Measurements from ENCODE around the gene OBSL1. TPM values are rescaled to one million over a fixed set of nuclear protein-coding genes. Genes with fewer than 3 reads are reported as not detected.

OBSL1 gene
- total RNA-seq, 1 experiment from 2014 or later: 56.2 TPM

GRCh38 chr2:219527472-219527871 is 43.9 kb downstream of the OBSL1 start:
- no TSS peak for BruUV-seq (replicated peaks)
- CTCF ChIA-PET: interaction anchor here (4.0 to 8.2 kb wide), 2 partner anchors 17 to 30 kb away, joined by 80 to 243 read pairs; partner anchors contain the start of gene GMPPA
- no peaks in the 10 kb centered on the region for H3K36me3 ChIP-seq (ENCODE audit: control insufficient read depth, insufficient read depth, low read length)
- no peaks in the 10 kb centered on the region for H3K36me3 Mint-ChIP-seq (ENCODE audit: insufficient read depth, unreplicated experiment)
- H3K4me1 Mint-ChIP-seq (ENCODE audit: low read depth, unreplicated experiment): peaks cover 21% of the 10 kb centered on the region
- H3K27me3 ChIP-seq (replicated peaks; ENCODE audit: control insufficient read depth, insufficient read depth, low read length): no peaks in the 10 kb centered on the region; the same call in 1 of the 2 replicates
- TF ChIP-seq CTCF (IDR thresholded peaks at IDR 0.05; ENCODE audit: insufficient read depth in 1 of 2, low read depth in 1 of 2, low read length in 1 of 2, severe bottlenecking in 1 of 2, unreplicated experiment in 1 of 2): no peak
- H3K9me3 ChIP-seq: no peaks in the 10 kb centered on the region
- intact Hi-C loops (cut with micrococcal nuclease; ENCODE audit: unreplicated experiment): no loop called here
- peaks cover 13% of the 10 kb centered on the region for H3K4me1 ChIP-seq
- H3K27me3 Mint-ChIP-seq (ENCODE audit: insufficient read depth, unreplicated experiment): peaks cover 22% of the 10 kb centered on the region
- H3K4me3 ChIP-seq (ENCODE audit: low read depth, low read length): no peak overlapping the region
- H3K9me3 Mint-ChIP-seq (ENCODE audit: unreplicated experiment): no peaks in the 10 kb centered on the region
- POLR2A ChIA-PET: interaction anchor here (1.0 to 1.1 kb wide), 2 partner anchors 17 to 29 kb away, joined by 3 read pairs; partner anchors contain the start of gene GMPPA
- no peak for DNase-seq
- no peak overlapping the region for H3K27ac Mint-ChIP-seq (ENCODE audit: unreplicated experiment)
- no peak overlapping the region for H3K4me3 Mint-ChIP-seq (ENCODE audit: unreplicated experiment)

- Histone ChIP-seq H3K36me3 (ENCODE audit: control insufficient read depth, insufficient read depth, low read length) (no peaks in the 10 kb centered on the region), H3K4me1 (peaks cover 13% of the 10 kb centered on the region), H3K4me3 (ENCODE audit: low read depth, low read length) (no peak overlapping the region), H3K9me3 (no peaks in the 10 kb centered on the region), H3K27me3 (replicated peaks; ENCODE audit: control insufficient read depth, insufficient read depth, low read length) (no peaks in the 10 kb centered on the region; the same call in 1 of the 2 replicates)
- BruUV-seq (replicated peaks): no TSS peak
- Mint-ChIP-seq H3K27ac (ENCODE audit: unreplicated experiment) (no peak overlapping the region), H3K4me3 (ENCODE audit: unreplicated experiment) (no peak overlapping the region), H3K9me3 (ENCODE audit: unreplicated experiment) (no peaks in the 10 kb centered on the region), H3K27me3 (ENCODE audit: insufficient read depth, unreplicated experiment) (peaks cover 23% of the 10 kb centered on the region), H3K4me1 (ENCODE audit: low read depth, unreplicated experiment) (peaks cover 24% of the 10 kb centered on the region), H3K36me3 (ENCODE audit: insufficient read depth, unreplicated experiment) (no peaks in the 10 kb centered on the region)
- POLR2A ChIA-PET: interaction anchor here (1.0 kb wide), 1 partner anchor 28 kb away, joined by 3 read pairs; the partner anchor contains the start of gene GMPPA
- TF ChIP-seq CTCF (IDR thresholded peaks at IDR 0.05; ENCODE audit: insufficient read depth in 1 of 2, low read depth in 1 of 2, low read length in 1 of 2, severe bottlenecking in 1 of 2, unreplicated experiment in 1 of 2): no peak
- intact Hi-C loops (cut with micrococcal nuclease; ENCODE audit: unreplicated experiment): no loop called here
- DNase-seq: no peak
- CTCF ChIA-PET: interaction anchor here (4.0 to 8.2 kb wide), 2 partner anchors 16 to 30 kb away, joined by 80 to 243 read pairs; partner anchors contain the start of gene GMPPA
Observed at GRCh38 chr2:219527076-219527394, 44.3 kb downstream of the OBSL1 start.

- peaks cover 18% of the 10 kb centered on the region for H3K4me1 ChIP-seq
- Mint-ChIP-seq H3K4me1 (ENCODE audit: low read depth, unreplicated experiment) (peaks cover 29% of the 10 kb centered on the region), H3K27ac (ENCODE audit: unreplicated experiment) (no peak overlapping the region), H3K4me3 (ENCODE audit: unreplicated experiment) (no peak overlapping the region), H3K36me3 (ENCODE audit: insufficient read depth, unreplicated experiment) (no peaks in the 10 kb centered on the region), H3K9me3 (ENCODE audit: unreplicated experiment) (no peaks in the 10 kb centered on the region), H3K27me3 (ENCODE audit: insufficient read depth, unreplicated experiment) (peaks cover 27% of the 10 kb centered on the region)
- BruUV-seq (replicated peaks): no TSS peak
- no peaks in the 10 kb centered on the region for H3K36me3 ChIP-seq (ENCODE audit: control insufficient read depth, insufficient read depth, low read length)
- POLR2A ChIA-PET: no interaction called here
- no peaks in the 10 kb centered on the region for H3K9me3 ChIP-seq
- H3K27me3 ChIP-seq (replicated peaks; ENCODE audit: control insufficient read depth, insufficient read depth, low read length): no peaks in the 10 kb centered on the region; the same call in 1 of the 2 replicates
- TF ChIP-seq CTCF (IDR thresholded peaks at IDR 0.05; ENCODE audit: insufficient read depth in 1 of 2, low read depth in 1 of 2, low read length in 1 of 2, severe bottlenecking in 1 of 2, unreplicated experiment in 1 of 2): no peak
- intact Hi-C loops (cut with micrococcal nuclease; ENCODE audit: unreplicated experiment): no loop called here
- H3K4me3 ChIP-seq (ENCODE audit: low read depth, low read length): no peak overlapping the region
- DNase-seq: no peak
- CTCF ChIA-PET: interaction anchor here (0.9 to 8.2 kb wide), 9 partner anchors 13 to 125 kb away, joined by 3 to 243 read pairs (median 4); partner anchors contain the start of gene GMPPA
Observed at GRCh38 chr2:219526320-219527075, 44.8 kb downstream of the OBSL1 start.

Data from Caco-2 (cell line).